B cell (primary cell): ENCODE measurements around the gene DOHH.

Experiments
- CTCF ChIP-seq: fragments of 200-600 bp; IDR thresholded peaks from one replicate; pipeline ENCODE4 v1.8.0; 2022; ENCODE audit warnings: antibody characterized with exemption, mild to moderate bottlenecking
- EZH2 ChIP-seq: IDR thresholded peaks from 2 replicates; pipeline ENCODE4 v1.6.1; 2012; ENCODE audit warnings: borderline replicate concordance, low read depth, mild to moderate bottlenecking, moderate library complexity, low read length; ENCODE audit not compliant: insufficient read depth, poor library complexity, severe bottlenecking

DNA sequence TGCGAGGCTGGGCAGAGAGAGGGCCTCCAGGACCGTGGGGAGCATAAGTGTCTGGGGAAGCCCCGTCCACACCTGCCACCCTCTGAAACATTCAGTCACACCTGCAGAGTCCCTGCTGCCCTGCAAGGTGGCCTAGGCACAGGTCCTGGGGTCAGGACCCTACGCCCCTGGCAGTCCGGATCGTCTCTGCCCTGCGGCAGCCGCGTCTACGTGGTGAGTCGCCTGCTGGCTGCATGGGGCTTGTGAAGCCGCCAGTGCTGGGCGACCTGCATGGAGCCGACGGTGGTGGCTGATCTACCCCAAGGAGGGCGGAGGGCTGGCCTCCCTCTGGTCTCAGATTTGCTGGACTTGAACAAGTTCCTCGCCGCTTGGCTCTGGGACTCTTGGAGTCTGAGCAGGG is 18.7 kb upstream of the DOHH start:
- TF ChIP-seq CTCF (no peak), EZH2 (no peak)
